Measurements from ENCODE around the gene KDM7A. TPM values are rescaled to one million over a fixed set of nuclear protein-coding genes. Genes with fewer than 3 reads are reported as not detected.

KDM7A gene
- total RNA-seq, 1 experiment from 2014 or later, result 12.2 TPM

DNA sequence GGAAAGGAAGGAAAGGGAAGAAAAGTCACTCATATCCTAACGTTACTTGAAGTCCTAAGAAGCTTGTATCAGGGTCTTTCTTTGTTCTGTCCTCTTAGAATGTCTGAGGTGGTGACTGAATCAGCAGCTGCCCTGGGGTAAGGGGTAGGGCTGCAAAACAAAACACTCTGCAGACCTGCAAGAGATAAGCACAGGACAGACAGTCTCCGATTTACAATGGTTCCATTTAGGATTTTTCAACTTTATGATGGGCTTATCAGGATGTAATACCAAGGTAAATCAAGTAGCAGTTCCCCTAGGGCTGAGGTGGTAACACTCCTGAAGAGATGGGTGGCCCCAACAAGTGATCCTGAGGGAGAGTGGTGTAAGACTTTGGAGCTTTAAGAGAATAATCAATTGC is 16.5 kb downstream of the KDM7A start (continued):
- TF ChIP-seq, protein P1, sequence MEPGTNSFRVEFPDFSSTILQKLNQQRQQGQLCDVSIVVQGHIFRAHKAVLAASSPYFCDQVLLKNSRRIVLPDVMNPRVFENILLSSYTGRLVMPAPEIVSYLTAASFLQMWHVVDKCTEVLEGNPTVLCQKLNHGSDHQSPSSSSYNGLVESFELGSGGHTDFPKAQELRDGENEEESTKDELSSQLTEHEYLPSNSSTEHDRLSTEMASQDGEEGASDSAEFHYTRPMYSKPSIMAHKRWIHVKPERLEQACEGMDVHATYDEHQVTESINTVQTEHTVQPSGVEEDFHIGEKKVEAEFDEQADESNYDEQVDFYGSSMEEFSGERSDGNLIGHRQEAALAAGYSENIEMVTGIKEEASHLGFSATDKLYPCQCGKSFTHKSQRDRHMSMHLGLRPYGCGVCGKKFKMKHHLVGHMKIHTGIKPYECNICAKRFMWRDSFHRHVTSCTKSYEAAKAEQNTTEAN (CRISPR knock-in tag; IDR thresholded peaks at IDR 0.05), result no peak
- TF ChIP-seq, protein P2, sequence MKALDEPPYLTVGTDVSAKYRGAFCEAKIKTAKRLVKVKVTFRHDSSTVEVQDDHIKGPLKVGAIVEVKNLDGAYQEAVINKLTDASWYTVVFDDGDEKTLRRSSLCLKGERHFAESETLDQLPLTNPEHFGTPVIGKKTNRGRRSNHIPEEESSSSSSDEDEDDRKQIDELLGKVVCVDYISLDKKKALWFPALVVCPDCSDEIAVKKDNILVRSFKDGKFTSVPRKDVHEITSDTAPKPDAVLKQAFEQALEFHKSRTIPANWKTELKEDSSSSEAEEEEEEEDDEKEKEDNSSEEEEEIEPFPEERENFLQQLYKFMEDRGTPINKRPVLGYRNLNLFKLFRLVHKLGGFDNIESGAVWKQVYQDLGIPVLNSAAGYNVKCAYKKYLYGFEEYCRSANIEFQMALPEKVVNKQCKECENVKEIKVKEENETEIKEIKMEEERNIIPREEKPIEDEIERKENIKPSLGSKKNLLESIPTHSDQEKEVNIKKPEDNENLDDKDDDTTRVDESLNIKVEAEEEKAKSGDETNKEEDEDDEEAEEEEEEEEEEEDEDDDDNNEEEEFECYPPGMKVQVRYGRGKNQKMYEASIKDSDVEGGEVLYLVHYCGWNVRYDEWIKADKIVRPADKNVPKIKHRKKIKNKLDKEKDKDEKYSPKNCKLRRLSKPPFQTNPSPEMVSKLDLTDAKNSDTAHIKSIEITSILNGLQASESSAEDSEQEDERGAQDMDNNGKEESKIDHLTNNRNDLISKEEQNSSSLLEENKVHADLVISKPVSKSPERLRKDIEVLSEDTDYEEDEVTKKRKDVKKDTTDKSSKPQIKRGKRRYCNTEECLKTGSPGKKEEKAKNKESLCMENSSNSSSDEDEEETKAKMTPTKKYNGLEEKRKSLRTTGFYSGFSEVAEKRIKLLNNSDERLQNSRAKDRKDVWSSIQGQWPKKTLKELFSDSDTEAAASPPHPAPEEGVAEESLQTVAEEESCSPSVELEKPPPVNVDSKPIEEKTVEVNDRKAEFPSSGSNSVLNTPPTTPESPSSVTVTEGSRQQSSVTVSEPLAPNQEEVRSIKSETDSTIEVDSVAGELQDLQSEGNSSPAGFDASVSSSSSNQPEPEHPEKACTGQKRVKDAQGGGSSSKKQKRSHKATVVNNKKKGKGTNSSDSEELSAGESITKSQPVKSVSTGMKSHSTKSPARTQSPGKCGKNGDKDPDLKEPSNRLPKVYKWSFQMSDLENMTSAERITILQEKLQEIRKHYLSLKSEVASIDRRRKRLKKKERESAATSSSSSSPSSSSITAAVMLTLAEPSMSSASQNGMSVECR (CRISPR knock-in tag; IDR thresholded peaks at IDR 0.05; ENCODE audit: borderline replicate concordance), result no peak
- TF ChIP-seq, protein P3, sequence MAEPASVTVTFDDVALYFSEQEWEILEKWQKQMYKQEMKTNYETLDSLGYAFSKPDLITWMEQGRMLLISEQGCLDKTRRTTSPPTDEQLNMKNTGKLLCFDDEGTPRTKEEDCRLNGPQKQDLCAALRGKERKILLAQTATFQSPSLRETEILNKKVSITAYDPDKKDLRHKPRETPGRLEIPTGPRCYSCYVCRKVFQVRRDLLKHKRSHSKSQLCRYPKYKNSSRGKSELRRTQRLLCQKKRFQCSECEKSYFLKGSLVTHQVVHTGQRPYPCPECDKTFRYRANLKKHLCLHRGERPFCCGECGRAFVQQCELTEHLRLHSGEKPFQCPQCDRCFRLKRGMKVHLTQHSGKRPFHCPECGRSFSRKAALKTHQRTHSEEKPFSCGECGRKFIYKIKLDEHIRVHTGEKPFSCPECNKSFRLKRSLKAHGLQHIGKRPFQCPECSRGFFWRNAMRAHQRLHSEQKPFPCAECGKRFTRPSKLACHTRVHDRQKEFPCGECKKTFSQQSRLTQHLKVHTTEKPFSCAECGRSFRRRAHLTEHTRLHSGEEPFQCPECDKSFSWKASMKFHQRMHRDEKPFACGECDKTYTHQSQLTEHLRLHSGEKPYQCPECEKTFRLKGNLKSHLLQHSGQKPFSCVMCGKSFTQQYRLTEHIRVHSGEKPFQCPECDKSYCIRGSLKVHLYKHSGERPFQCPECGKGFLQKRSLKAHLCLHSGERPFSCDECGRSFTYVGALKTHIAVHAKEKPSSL (CRISPR knock-in tag; conservative IDR thresholded peaks at IDR 0.05), result no peak
- no peak for TF ChIP-seq TEAD4 (CRISPR knock-in tag; IDR thresholded peaks at IDR 0.05)

DNA sequence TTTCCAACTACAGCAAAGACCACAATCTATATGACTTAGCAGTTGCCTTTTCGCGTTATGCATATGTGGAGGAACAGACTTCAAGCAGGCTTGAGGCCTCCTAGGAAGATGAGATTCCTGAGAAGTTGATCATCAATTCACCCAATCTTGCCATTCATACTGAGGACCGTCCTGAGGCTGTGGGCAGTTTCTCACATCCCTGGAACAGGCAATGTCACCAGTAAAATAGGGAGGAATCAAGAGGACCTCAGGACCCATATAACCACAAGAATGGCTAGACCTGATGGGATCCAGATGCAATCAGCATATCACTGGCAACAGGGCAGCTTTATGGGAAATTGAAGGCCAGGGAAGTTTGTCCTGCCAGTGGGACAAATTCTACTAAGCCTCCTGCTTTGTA is 17.3 kb downstream of the KDM7A start:
- Mint-ChIP-seq H3K4me1 (peaks cover 44% of the 10 kb centered on the region), H3K27me3 (ENCODE audit: low read depth) (no peaks in the 10 kb centered on the region), H3K4me3 (no peak overlapping the region), H3K36me3 (no peaks in the 10 kb centered on the region), H3K27ac (no peak overlapping the region), H3K9me3 (no peaks in the 10 kb centered on the region)
- TF ChIP-seq CREM (CRISPR knock-in tag; IDR thresholded peaks at IDR 0.05) (no peak), NR1H2 (CRISPR knock-in tag; IDR thresholded peaks at IDR 0.05) (no peak), ZNF121 (CRISPR knock-in tag; IDR thresholded peaks at IDR 0.05) (no peak), FOXJ3 (CRISPR knock-in tag; IDR thresholded peaks at IDR 0.05; ENCODE audit: borderline replicate concordance) (no peak), SMAD4 (CRISPR knock-in tag; IDR thresholded peaks at IDR 0.05) (no peak), NFYB (CRISPR knock-in tag; conservative IDR thresholded peaks at IDR 0.05; ENCODE audit: low read depth) (no peak), ZNF263 (CRISPR knock-in tag; IDR thresholded peaks at IDR 0.05; ENCODE audit: low read depth) (no peak), TEAD1 (CRISPR knock-in tag; IDR thresholded peaks at IDR 0.05) (no peak), ZBTB21 (CRISPR knock-in tag; IDR thresholded peaks at IDR 0.05; ENCODE audit: borderline replicate concordance) (no peak), JUN (CRISPR knock-in tag; IDR thresholded peaks at IDR 0.05) (no peak), ATF1 (CRISPR knock-in tag; IDR thresholded peaks at IDR 0.05) (no peak), ZNF232 (CRISPR knock-in tag; IDR thresholded peaks at IDR 0.05) (no peak), NR2C2 (CRISPR knock-in tag; IDR thresholded peaks at IDR 0.05) (no peak), SP1 (CRISPR knock-in tag; conservative IDR thresholded peaks at IDR 0.05) (no peak)
- TF ChIP-seq, protein P4, sequence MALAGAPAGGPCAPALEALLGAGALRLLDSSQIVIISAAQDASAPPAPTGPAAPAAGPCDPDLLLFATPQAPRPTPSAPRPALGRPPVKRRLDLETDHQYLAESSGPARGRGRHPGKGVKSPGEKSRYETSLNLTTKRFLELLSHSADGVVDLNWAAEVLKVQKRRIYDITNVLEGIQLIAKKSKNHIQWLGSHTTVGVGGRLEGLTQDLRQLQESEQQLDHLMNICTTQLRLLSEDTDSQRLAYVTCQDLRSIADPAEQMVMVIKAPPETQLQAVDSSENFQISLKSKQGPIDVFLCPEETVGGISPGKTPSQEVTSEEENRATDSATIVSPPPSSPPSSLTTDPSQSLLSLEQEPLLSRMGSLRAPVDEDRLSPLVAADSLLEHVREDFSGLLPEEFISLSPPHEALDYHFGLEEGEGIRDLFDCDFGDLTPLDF (CRISPR knock-in tag; IDR thresholded peaks at IDR 0.05), result no peak
- ChIA-PET POLR2A (interaction anchor here (0.6 kb wide), 1 partner anchor 107 kb away, joined by 6 read pairs; no protein-coding TSS in a partner anchor), CTCF (interaction anchor here (1.1 kb wide), 1 partner anchor 184 kb away, joined by 3 read pairs; no protein-coding TSS in a partner anchor)
- DNase-seq (ENCODE audit: low spot score), result no peak
- no peak for ATAC-seq
